HG02943 (cell line): ENCODE results near the gene ARID3A.

Experiments
- ATAC-seq: cut with Tn5 transposase; IDR thresholded peaks from one replicate; pipeline ENCODE4 v1.9.1; 2021; ENCODE audit warnings: mild to moderate bottlenecking, low read depth, moderate library complexity; ENCODE audit not compliant: unreplicated experiment

The ARID3A gene

GRCh38 chr19:998064-998463 is 72.2 kb downstream of the ARID3A start:
- no peak for ATAC-seq

DNA sequence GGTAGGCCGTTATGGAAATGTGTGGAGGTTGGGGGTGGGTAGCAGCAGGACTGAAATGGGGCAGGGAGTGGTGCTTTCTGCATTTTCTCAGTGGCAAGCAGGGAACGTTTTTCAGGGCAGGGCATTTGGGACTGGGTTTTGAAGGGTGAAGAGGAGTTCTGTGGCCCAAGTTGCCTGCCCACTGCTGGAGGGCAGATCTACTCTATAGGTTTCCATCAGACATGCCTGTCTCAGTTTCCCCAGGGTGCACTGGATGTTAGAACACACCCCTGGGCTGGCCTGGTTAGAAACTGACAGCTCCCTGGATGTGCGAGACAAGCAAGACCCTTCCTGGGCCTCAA is 73.5 kb downstream of the ARID3A start:
- ATAC-seq, result no peak

DNA sequence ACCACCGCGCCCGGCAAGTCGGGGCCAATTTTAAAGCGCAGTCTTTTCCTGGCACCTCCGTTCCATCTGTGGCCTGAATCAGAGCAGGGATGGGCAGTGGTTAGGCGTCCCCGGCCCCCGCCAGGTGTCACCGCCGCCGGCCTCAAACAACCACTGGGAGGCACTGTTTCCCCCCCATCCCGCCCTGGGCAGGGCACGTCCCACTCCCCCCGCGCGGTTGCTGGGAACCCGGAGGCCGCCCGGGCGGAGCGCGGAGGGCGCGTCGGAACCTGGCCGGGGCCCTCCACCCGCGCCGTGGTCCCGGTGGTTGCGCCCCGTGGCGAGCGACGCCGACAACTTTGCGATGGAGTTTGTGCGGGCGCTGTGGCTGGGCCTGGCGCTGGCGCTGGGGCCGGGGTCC is 74.3 kb downstream of the ARID3A start, which contains the start of gene GRIN3B:
Gene GRIN3B (plus strand): TSS at position 325 of the 400 bp plus-strand sequence. CDS start 19 bp downstream, at position 344.
- no peak for ATAC-seq

DNA sequence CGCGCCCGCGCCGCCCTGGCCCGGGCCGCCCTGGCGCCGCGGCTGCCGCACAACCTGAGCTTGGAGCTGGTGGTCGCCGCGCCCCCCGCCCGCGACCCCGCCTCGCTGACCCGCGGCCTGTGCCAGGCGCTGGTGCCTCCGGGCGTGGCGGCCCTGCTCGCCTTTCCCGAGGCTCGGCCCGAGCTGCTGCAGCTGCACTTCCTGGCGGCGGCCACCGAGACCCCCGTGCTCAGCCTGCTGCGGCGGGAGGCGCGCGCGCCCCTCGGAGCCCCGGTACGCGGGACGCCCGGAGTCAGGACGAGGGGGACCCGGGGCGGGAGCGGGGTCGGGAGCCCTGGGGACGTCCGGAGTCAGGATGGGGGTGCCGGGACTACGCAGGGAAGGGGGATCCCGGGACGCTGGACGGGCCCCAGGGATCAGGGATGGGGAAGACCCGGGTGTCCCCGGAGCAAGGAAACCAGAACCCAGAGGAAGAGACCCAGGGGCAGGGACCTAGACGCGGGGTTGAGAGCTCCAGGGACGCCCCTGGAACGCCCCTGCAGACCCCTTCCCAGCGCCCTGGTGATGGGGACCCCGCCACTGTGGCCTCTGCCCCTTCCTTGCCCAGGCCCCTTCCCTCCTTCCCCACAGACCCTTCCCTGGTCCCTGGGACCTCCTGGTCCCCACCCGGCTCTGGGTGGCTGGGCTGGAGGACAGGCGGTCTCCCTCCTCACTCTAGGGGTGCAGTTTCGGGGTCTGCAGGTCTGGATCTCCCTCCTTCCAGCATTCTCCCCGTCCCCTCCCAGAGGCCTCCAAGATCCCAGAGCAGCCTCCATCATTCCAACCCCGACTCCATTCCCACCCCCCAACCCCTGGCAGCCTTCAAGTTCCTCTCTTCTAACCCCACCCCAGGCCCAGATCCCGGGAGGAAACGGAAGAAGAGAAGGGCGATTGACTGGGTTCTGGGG is 75.0 kb downstream of the ARID3A start:
- no peak for ATAC-seq

GRCh38 chr19:1001538-1002166 is 75.8 kb downstream of the ARID3A start:
- no peak for ATAC-seq

DNA sequence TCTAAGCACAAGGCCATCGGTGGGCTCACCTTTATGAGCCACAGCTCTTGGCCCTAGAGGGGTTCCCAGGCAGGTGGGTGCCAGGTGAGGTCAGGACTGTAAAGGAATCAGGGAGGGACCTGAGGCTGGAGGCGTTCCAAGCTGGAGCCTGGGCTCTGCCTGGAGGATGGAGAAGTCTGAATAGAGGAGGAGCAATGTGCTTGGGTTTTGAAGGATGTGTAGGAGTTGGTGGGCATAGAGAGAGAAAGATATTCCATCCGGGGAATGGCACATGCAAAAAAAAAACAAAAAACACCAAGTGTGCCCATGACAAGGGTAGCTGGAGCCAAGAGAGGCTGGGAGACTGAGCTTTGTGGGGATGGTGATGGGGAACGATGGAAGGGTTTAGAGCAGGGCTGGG is 76.8 kb downstream of the ARID3A start:
- no peak for ATAC-seq

DNA sequence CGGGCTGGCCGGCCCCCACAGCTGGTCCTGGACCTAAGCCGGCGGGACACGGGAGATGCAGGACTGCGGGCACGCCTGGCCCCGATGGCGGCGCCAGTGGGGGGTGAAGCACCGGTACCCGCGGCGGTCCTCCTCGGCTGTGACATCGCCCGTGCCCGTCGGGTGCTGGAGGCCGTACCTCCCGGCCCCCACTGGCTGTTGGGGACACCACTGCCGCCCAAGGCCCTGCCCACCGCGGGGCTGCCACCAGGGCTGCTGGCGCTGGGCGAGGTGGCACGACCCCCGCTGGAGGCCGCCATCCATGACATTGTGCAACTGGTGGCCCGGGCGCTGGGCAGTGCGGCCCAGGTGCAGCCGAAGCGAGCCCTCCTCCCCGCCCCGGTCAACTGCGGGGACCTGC is 77.4 kb downstream of the ARID3A start:
- no peak for ATAC-seq

DNA sequence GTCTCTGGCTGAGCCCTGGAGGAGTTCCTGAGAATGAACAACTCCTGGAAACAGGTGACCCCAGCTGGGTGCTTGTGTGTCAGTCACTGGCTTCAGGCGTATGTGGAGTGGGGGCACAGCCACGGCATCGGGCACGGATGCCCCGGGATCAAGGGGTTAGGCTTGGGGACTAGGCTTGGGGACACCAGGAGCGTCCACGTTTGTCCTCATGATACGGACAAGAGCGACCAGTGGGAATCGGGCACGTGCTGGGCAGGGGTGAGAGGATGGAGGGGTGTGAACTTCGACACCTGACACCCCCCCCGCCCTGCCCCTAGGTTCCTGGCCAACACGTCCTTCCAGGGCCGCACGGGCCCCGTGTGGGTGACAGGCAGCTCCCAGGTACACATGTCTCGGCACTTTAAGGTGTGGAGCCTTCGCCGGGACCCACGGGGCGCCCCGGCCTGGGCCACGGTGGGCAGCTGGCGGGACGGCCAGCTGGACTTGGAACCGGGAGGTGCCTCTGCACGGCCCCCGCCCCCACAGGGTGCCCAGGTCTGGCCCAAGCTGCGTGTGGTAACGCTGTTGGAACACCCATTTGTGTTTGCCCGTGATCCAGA is 78.5 kb downstream of the ARID3A start:
- no peak for ATAC-seq

GRCh38 chr19:1004803-1005664 is 79.2 kb downstream of the ARID3A start:
- no peak for ATAC-seq

DNA sequence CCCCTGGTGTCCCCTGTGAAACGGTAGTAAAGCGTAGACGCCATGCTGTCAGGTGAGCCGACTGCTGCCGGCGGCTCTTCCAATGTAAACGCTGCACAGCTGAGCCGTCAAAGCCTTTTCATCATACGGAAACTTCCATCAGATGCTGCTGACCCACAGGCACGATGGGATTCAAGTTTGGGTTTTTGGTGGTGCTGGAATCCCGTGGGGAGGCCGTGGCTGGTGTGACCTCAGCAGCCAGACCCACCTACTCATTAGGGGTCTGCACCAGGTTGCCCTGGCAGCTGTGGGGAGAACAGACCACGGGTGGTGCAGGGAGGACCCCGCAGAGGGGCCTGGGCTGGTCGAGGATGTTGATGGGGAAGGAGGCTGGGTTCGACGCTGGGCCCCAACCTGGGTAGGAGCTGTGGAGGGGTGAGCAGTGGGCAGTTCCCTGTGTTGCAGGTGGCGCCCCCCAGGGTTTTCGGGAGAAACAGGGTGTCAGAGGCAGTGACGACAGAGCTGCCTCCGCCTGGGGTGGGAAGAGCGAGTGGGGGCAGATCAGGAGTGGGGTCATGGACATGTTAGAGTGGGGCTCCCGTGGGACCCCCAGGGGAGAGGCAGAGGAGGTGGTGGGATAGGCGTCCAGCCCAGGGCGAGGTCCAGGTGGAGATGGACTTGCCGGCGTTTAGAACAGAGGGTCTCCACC is 81.0 kb downstream of the ARID3A start:
- ATAC-seq, result no peak

DNA sequence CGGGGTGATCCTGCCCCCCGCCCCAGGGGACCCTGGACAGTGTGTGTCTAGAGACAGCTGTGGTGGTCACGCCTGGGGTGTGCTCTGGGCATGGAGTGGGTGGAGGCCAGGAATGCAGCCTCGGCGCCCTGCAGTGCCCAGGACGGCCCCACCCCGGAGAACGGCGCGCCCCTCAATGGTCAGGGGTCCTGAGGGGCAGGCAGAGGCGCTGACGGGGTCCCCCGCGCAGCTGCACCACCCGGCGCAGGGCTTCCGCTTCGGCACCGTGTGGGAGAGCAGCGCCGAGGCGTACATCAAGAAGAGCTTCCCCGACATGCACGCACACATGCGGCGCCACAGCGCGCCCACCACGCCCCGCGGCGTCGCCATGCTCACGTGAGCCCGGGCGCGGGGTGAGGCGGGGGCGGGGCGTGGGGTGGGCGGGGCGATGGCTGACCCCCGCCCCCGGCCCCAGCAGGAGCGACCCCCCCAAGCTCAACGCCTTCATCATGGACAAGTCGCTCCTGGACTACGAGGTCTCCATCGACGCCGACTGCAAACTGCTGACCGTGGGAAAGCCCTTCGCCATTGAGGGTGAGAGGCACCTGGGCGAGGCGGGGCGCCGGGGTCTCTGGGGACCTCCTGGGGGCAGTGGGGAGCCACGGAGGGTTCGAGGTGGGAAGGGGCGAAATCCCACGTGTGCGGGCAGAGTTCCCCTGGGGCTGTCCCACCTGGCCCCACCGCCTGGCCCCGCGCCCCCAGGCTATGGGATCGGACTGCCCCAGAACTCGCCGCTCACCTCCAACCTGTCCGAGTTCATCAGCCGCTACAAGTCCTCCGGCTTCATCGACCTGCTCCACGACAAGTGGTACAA is 81.8 kb downstream of the ARID3A start:
- ATAC-seq, result no peak

GRCh38 chr19:1008268-1009040 is 82.6 kb downstream of the ARID3A start:
- no peak for ATAC-seq

DNA sequence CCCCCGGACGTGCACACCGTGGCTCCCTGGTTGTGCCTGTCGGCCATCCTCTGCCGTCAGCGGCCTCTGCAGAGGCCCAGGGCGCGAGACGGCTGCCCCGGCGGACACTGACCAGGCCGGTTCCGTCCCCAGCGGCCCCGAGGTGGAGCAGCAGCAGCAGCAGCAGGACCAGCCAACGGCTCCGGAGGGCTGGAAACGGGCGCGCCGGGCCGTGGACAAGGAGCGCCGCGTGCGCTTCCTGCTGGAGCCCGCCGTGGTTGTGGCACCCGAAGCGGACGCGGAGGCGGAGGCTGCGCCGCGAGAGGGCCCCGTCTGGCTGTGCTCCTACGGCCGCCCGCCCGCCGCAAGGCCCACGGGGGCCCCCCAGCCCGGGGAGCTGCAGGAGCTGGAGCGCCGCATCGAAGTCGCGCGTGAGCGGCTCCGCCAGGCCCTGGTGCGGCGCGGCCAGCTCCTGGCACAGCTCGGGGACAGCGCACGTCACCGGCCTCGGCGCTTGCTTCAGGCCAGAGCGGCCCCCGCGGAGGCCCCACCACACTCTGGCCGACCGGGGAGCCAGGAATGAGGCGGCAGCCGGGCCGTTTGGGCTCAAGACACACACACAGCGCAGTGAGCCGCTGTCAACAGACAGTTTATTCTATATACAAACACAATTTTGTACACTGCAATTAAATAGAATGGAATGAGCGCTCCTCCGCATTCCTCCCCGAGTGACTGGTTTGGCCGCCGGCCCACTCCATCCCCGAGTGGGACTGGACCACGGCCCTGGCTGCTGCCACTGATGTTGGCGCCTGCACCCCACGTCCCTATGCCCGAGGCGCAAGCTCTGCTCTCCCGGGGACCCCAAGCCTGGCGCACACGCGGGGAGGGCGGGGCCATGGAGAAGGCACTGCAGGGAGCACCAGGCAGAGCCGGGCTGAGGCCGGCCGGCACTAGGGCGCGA is 83.5 kb downstream of the ARID3A start:
- ATAC-seq, result no peak

GRCh38 chr19:1009981-1010538 is 84.2 kb downstream of the ARID3A start:
- no peak for ATAC-seq

GRCh38 chr19:1010586-1011510 is 85.0 kb downstream of the ARID3A start:
- no peak for ATAC-seq

DNA sequence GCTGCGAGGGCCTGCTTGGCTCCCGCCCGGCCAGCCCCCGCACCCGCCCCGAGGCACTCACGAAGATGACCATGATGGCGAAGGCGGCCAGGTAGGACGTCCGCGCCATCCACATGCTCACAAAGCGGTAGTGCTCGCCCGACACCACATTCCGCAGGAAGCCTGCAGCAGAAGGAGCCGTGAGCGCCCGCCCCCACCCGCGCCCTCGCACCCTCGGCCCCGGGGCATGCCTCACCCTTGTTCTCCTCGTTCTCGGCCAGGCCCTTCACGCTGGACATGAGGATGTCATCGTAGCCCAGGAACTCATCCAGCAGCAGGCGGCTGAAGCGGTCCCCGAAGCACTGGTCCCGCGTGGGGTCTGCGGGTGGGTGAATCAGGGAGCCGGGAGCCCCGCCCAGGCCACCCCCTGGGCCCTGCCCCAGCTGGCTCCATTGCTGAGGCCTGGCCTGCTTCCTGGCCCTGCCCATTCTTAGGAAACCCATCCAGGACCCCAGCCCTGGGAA is 86.0 kb downstream of the ARID3A start:
- ATAC-seq, result no peak
